ENCODE results near the gene WDFY3. TPM values are rescaled to one million over a fixed set of nuclear protein-coding genes. Genes with fewer than 3 reads are reported as not detected.

Gene WDFY3
- total and polyA plus RNA-seq, 2 of the 4 experiments (the other 2 are of a cell fraction), result 12.5 to 58.1 TPM

DNA sequence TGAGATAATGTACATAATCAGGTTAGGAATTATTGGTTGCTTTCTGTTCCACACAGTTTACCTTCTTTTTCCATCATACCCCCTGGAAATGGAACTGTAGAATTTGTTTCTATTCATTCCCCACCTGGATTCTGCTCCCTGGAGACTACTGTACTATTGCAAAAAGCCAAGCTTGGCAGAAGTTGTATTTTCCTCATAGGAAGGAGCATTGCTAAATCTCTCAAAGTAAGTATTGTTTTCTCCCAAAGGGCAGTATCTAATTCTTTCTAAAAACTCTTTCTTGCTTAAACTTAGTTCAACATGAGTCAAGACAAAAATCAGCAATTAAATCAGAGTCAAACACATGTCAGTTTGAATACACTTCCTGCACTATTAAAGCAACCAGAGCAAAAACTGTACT, 247.4 kb downstream of the WDFY3 start:
- no peak overlapping the region for H3K9ac ChIP-seq (ENCODE audit: low read depth, low read length)
- H3K4me3 ChIP-seq (ENCODE audit: insufficient read depth, low read depth, low read length), result no peak overlapping the region
- DNase-seq, result no peak
- H2AK9ac ChIP-seq (replicated peaks; ENCODE audit: low read depth, low read length, poor library complexity), result no peak overlapping the region
- in situ Hi-C loops (cut with MboI; ENCODE audit: low sequenced_read_pairs), result no loop called here
- no peak for TF ChIP-seq MAFK (IDR thresholded peaks at IDR 0.05; ENCODE audit: low read depth, low read length)
- no peak for TF ChIP-seq RAD21 (IDR thresholded peaks at IDR 0.05; ENCODE audit: low read length)
- TF ChIP-seq, protein P1, sequence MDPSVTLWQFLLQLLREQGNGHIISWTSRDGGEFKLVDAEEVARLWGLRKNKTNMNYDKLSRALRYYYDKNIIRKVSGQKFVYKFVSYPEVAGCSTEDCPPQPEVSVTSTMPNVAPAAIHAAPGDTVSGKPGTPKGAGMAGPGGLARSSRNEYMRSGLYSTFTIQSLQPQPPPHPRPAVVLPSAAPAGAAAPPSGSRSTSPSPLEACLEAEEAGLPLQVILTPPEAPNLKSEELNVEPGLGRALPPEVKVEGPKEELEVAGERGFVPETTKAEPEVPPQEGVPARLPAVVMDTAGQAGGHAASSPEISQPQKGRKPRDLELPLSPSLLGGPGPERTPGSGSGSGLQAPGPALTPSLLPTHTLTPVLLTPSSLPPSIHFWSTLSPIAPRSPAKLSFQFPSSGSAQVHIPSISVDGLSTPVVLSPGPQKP (IDR thresholded peaks at IDR 0.05; ENCODE audit: borderline replicate concordance, low read depth, low read length), result no peak
- ChIA-PET POLR2A (ENCODE audit: unreplicated experiment) (no interaction called here), CTCF (no interaction called here)
- H3K36me3 ChIP-seq (ENCODE audit: control insufficient read depth, insufficient read depth, low read length), result peaks cover 18% of the 10 kb centered on the region
- H3K9me1 ChIP-seq (ENCODE audit: insufficient read depth, low read length), result no peaks in the 10 kb centered on the region
- H2BK15ac ChIP-seq (ENCODE audit: low read depth, low read length), result no peak overlapping the region
- ATAC-seq (ENCODE audit: low read depth), result no peak
- H3K79me1 ChIP-seq (ENCODE audit: low read depth in 1 of 2, low read length in 2 of 2), result no peaks in the 10 kb centered on the region
- H2BK5ac ChIP-seq (ENCODE audit: low read depth, low read length, poor library complexity, severe bottlenecking), result no peak overlapping the region
- no peak overlapping the region for H3K4ac ChIP-seq (ENCODE audit: low read depth, low read length)
- H3K4me1 ChIP-seq (ENCODE audit: control insufficient read depth, insufficient read depth, low read length), result no peaks in the 10 kb centered on the region
- dilution Hi-C loops (cut with HindIII; ENCODE audit: low sequenced_read_pairs, unreplicated experiment), result no loop called here
- intact Hi-C loops (cut with micrococcal nuclease), result no loop called here
- H2BK20ac ChIP-seq (ENCODE audit: low read depth, low read length), result no peak overlapping the region
- H3K56ac ChIP-seq (ENCODE audit: extremely low read depth, insufficient read depth, low read length), result no peak overlapping the region
- no peak overlapping the region for H3K18ac ChIP-seq (ENCODE audit: low read depth, low read length)
- H4K20me1 ChIP-seq (ENCODE audit: insufficient read depth, low read length), result no peaks in the 10 kb centered on the region
- no TSS peak for BruUV-seq (replicated peaks)
- H3K27ac ChIP-seq (ENCODE audit: insufficient read depth, low read length), result no peak overlapping the region
- H3K27me3 ChIP-seq (ENCODE audit: control insufficient read depth, insufficient read depth, low read length), result no peaks in the 10 kb centered on the region
- no peak overlapping the region for H4K91ac ChIP-seq (ENCODE audit: insufficient read depth, low read depth, low read length)
- no peak overlapping the region for H2AFZ ChIP-seq (replicated peaks; ENCODE audit: low read length, poor library complexity)
- H3K23ac ChIP-seq (ENCODE audit: low read depth, low read length), result no peak overlapping the region
- no peak overlapping the region for H4K8ac ChIP-seq (ENCODE audit: low read depth in 2 of 2, low read length in 2 of 2)
- no peak overlapping the region for H3K14ac ChIP-seq (replicated peaks; ENCODE audit: low read depth, low read length)
- no peak overlapping the region for H2AK5ac ChIP-seq (ENCODE audit: low read depth, low read length)
- H2BK120ac ChIP-seq (ENCODE audit: low read depth, low read length), result no peak overlapping the region
- no peaks in the 10 kb centered on the region for H3K9me3 ChIP-seq (ENCODE audit: control insufficient read depth, insufficient read depth, low read length)
- H3K4me2 ChIP-seq (ENCODE audit: low read depth, low read length), result no peak overlapping the region
- H4K5ac ChIP-seq (ENCODE audit: low read depth, low read length), result no peak overlapping the region
